ENCODE measurements around the gene SH3D21.

Gene SH3D21

GRCh38 chr1:36322041-36322785 is 16.0 kb downstream of the SH3D21 start:
- peak overlapping the region; percentile 84 for H3K4me3 ChIP-seq (ENCODE audit: low read depth, low read length)
- no peak for TF ChIP-seq CTCF (conservative IDR thresholded peaks at IDR 0.05; ENCODE audit: low read depth, low read length)
- DNase-seq (ENCODE audit: low read depth) = peak; percentile 40

GRCh38 chr1:36322786-36323635 is 16.8 kb downstream of the SH3D21 start:
- peak overlapping the region; percentile 84 for H3K4me3 ChIP-seq (ENCODE audit: low read depth, low read length)
- TF ChIP-seq CTCF (conservative IDR thresholded peaks at IDR 0.05; ENCODE audit: low read depth, low read length) = no peak
- peak; percentile 64 for DNase-seq (ENCODE audit: low read depth)

- peak; percentile 88 for DNase-seq (ENCODE audit: low read depth)
- peak within 1 kb of the TSS; percentile 84 for H3K4me3 ChIP-seq (ENCODE audit: low read depth, low read length)
- TF ChIP-seq CTCF (conservative IDR thresholded peaks at IDR 0.05; ENCODE audit: low read depth, low read length) = no peak
These were observed 17.6 kb downstream of the SH3D21 start, which contains the start of gene EVA1B for GRCh38 chr1:36323636-36324352. TSS of gene EVA1B (minus strand) at chr1:36323645. CDS start at chr1:36323037, 608 bp downstream.

- no peak for DNase-seq (ENCODE audit: low read depth)
- H3K4me3 ChIP-seq (ENCODE audit: low read depth, low read length) = no peak overlapping the region
- no peak for TF ChIP-seq CTCF (conservative IDR thresholded peaks at IDR 0.05; ENCODE audit: low read depth, low read length)
These were observed 18.2 kb downstream of the SH3D21 start for GRCh38 chr1:36324353-36324703.

- no peak for DNase-seq (ENCODE audit: low read depth)
- TF ChIP-seq CTCF (conservative IDR thresholded peaks at IDR 0.05; ENCODE audit: low read depth, low read length) = no peak
These were observed 20.3 kb downstream of the SH3D21 start for GRCh38 chr1:36326499-36326898.

GRCh38 chr1:36327421-36328087 is 21.4 kb downstream of the SH3D21 start:
- peak; percentile 72 for DNase-seq (ENCODE audit: low read depth)
- H3K4me3 ChIP-seq (ENCODE audit: low read depth, low read length) = no peak overlapping the region
- TF ChIP-seq CTCF (conservative IDR thresholded peaks at IDR 0.05; ENCODE audit: low read depth, low read length) = no peak

More at GRCh38 chr1:36326499-36326898, 20.3 kb downstream of the SH3D21 start:
- no peak overlapping the region for H3K4me3 ChIP-seq (ENCODE audit: low read depth, low read length)
